HepG2 (cell line): ENCODE data around the gene PPP2R5D.
A peak's percentile ranks its signal among the peaks of the same experiment; 100 is the strongest.

Source experiments
- CTCF ChIP-seq: sonication (generic); formaldehyde crosslinking; IDR thresholded peaks from 2 replicates; pipeline ENCODE4 v1.5.0; 2020; ENCODE audit warnings: mild to moderate bottlenecking, missing genetic modification reagents, moderate library complexity
- SOX13 ChIP-seq, 3 experiments: fragments of 450-650 bp in 1 of 3; sonication (generic) in 1 of 3; formaldehyde crosslinking in 1 of 3; IDR thresholded peaks in 2 of 3; conservative IDR thresholded peaks in 1 of 3; 2 replicates each; pipeline versions ENCODE4 v1.5.0 to v1.6.1; 2016 to 2020; ENCODE audit warnings: antibody characterized with exemption in 1 of 3, mild to moderate bottlenecking in 1 of 3, missing compliant biosample characterization in 1 of 3, missing genetic modification reagents in 1 of 3, moderate library complexity in 1 of 3
- SOX6 ChIP-seq, 2 experiments: fragments of 450-650 bp in 1 of 2; sonication (generic) in 1 of 2; formaldehyde crosslinking in 1 of 2; IDR thresholded peaks; 2 replicates each; pipeline versions ENCODE4 v1.4.0 to v1.6.1; 2017 to 2020; ENCODE audit warnings: antibody characterized with exemption in 1 of 2, mild to moderate bottlenecking in 1 of 2, missing genetic modification reagents in 1 of 2

DNA sequence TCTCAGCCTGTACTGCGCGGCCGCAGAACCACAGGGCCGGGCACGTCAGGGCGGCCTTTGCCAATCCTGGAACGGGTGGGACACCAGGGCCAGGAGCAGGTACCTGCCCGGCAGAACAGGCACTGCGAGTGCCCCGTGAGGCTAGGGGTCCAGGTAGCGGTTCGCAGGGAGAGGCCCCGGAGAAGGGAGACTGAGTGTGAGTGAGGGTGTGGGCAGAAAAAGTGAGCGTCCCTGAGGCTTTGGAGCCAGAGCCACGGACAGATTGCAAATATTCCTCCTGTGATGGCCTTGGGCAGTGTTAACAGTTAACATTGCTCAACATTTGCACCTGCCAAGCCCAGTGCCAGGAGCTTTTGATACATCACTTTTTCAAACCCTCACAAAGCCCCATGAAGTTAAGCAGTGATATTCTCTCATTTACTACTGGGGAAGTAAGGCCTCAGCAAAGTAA is 23.3 kb upstream of the PPP2R5D start:
- no peak for TF ChIP-seq SOX6 (IDR thresholded peaks at IDR 0.05)
- TF ChIP-seq SOX6 (CRISPR knock-in tag; IDR thresholded peaks at IDR 0.05): no peak
- TF ChIP-seq CTCF: no peak
- TF ChIP-seq SOX13 (IDR thresholded peaks at IDR 0.05): no peak
- TF ChIP-seq SOX13 (CRISPR knock-in tag; conservative IDR thresholded peaks at IDR 0.05 in 1 of 2, IDR thresholded peaks at IDR 0.05 in 1 of 2): 0 out of 4 replicates have a peak, but pooled peaks of 1 of the 2 experiments have one; percentile 20
